ENCODE measurements around the gene MTHFS. TPM values are rescaled to one million over a fixed set of nuclear protein-coding genes. Genes with fewer than 3 reads are reported as not detected.

MTHFS gene
- total and polyA plus RNA-seq, 3 experiments from 2014 or later: 30.2 to 63.4 (median 31.1) TPM

- no peaks in the 10 kb centered on the region for H3K27me3 ChIP-seq (ENCODE audit: insufficient read depth, low read length, poor library complexity, severe bottlenecking)
- no peaks in the 10 kb centered on the region for H3K4me1 ChIP-seq (ENCODE audit: insufficient read depth, low read length)
- Mint-ChIP-seq H3K36me3 (no peaks in the 10 kb centered on the region), H3K27ac (no peak overlapping the region), H3K4me1 (no peaks in the 10 kb centered on the region), H3K9me3 (no peaks in the 10 kb centered on the region), H3K27me3 (peaks cover 2 to 3% of the 10 kb centered on the region in 2 donors), H3K4me3 (no peak overlapping the region)
- no peaks in the 10 kb centered on the region for H3K36me3 ChIP-seq (ENCODE audit: insufficient read depth, low read length)
- H3K4me3 ChIP-seq (ENCODE audit: low read length): no peak overlapping the region
- H3K27ac ChIP-seq (ENCODE audit: low read depth, low read length): no peak overlapping the region
- H3K9me3 ChIP-seq (ENCODE audit: low read length): no peaks in the 10 kb centered on the region
- POLR2A ChIA-PET: no interaction called here
- CTCF ChIA-PET: no interaction called here
- DNase-seq: no peak
Observed at GRCh38 chr15:79798311-79798710, 98.5 kb downstream of the MTHFS start.

Other genes starting within 250 kb of the MTHFS start
- 10 to 100 TPM; 55.8 to 56.8 TPM for gene BCL2A1, start 74.2 kb upstream of the MTHFS start, total RNA-seq
- gene BCL2A1, start 74.2 kb upstream of the MTHFS start, polyA plus RNA-seq: 29.5 TPM
- gene ZFAND6, start 162.7 kb upstream of the MTHFS start, total RNA-seq: 10 to 100 TPM; 27.5 to 28.6 TPM
- gene ZFAND6, start 162.7 kb upstream of the MTHFS start, polyA plus RNA-seq: 111 TPM

All from CD8-positive, alpha-beta memory T cell (primary cell).